GM12874 (cell line): Measurements from ENCODE around the gene PTPRN2.

ENCODE experiments used
- CTCF ChIP-seq: IDR thresholded peaks from 2 replicates; pipeline ENCODE4 v1.5.1; 2011; ENCODE audit warnings: low read depth, mild to moderate bottlenecking, control low read depth, low read length, moderate library complexity; ENCODE audit not compliant: insufficient read depth

Gene PTPRN2

GRCh38 chr7:157907091-157907490 lies 680.5 kb downstream of the PTPRN2 start:
- TF ChIP-seq CTCF: no peak

GRCh38 chr7:157906583-157906982 lies 681.0 kb downstream of the PTPRN2 start:
- TF ChIP-seq CTCF: no peak

- no peak for TF ChIP-seq CTCF
Observed at GRCh38 chr7:157905651-157906461, 681.8 kb downstream of the PTPRN2 start.

- no peak for TF ChIP-seq CTCF
Observed at GRCh38 chr7:157904866-157905570, 682.6 kb downstream of the PTPRN2 start.

- TF ChIP-seq CTCF: no peak
Observed at GRCh38 chr7:157904211-157904865, 683.3 kb downstream of the PTPRN2 start.

GRCh38 chr7:157903710-157904109 lies 683.9 kb downstream of the PTPRN2 start:
- no peak for TF ChIP-seq CTCF

GRCh38 chr7:157903296-157903695 lies 684.3 kb downstream of the PTPRN2 start:
- TF ChIP-seq CTCF: no peak
